ENCODE results near the gene BTN3A1. TPM values are rescaled to one million over a fixed set of nuclear protein-coding genes. Genes with fewer than 3 reads are reported as not detected.
"Not testable (repeated sequence)": the region's sequence is repeated elsewhere in the genome, so short reads cannot be mapped to it uniquely, and the experiment has no call there.

BTN3A1 gene
- polyA plus RNA-seq, 4 donors = 26.7 to 59.2 (median 28.0) TPM

DNA sequence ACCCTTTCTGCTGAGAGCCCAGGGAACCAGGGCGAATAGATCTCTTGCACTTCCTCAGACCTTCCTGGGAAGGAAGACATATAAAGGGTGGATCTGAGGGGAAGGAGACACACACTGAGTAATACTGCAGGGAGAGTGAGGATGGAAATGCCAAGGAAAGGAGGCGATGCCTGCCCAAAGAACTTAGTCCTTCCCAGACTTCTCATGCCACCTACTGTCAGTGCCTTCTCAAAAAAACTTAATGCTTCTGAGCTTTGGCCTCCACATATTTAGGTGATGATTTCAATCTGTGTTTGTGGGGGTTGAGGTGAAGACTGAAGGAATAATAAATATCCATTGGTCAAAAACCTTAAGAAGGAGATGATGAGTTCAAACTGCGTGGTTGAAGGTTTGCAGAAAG lies 9.7 kb downstream of the BTN3A1 start:
- DNase-seq (ENCODE audit: low read depth in 4 of 4, low spot score in 3 of 4) = no peak

DNA sequence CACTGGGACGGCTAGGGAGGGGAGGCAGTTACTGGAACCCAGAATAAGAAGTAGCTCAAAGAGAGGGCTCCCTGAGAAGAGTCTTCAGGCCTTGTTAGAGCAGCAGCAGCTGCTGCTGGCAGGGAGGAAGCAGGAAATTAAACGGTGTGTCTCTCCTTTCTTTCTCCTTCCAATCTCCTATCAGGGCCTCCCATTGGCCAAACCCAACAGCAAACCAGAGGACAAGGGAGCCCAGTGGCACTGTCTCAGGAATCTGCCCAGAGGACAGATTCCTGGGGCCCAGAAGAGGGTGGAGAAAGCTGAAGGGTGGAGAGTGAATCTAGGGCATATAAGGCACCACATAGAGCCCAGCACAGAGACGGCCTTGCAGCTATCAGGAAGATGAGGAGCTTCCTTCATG lies 10.2 kb downstream of the BTN3A1 start:
- DNase-seq (ENCODE audit: low read depth in 4 of 4, low spot score in 3 of 4) = no peak

DNA sequence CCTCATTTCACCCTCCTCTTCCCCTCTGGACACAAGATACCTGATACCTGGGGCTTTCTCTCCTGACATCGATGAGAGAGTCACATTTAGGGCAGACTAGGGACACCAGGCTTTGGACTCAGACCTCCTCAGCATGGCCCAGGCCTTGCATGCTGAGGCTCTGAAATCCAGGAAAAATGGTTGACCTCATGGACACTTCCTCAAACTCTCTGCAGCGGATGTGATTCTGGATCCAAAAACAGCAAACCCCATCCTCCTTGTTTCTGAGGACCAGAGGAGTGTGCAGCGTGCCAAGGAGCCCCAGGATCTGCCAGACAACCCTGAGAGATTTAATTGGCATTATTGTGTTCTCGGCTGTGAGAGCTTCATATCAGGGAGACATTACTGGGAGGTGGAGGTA lies 10.9 kb downstream of the BTN3A1 start:
- no peak for DNase-seq (ENCODE audit: low read depth in 4 of 4, low spot score in 3 of 4)

DNA sequence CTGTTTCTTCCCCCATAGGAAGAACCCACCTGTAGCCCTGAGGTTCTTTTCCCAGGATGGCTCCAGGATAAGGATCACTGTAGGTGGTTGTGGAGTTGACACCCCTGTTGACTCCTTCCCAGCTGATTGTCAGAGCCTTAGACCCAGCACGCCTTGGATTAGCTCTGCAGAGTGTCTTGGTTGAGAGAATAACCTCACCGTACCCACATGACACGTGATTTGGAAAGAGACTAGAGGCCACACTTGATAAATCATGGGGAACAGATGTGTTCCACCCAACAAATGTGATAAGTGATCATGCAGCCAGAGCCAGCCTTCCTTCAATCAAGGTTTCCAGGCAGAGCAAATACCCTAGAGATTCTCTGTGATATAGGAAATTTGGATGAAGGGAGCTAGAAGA lies 12.2 kb downstream of the BTN3A1 start:
- DNase-seq (ENCODE audit: low read depth in 4 of 4, low spot score in 3 of 4) = no peak

DNA sequence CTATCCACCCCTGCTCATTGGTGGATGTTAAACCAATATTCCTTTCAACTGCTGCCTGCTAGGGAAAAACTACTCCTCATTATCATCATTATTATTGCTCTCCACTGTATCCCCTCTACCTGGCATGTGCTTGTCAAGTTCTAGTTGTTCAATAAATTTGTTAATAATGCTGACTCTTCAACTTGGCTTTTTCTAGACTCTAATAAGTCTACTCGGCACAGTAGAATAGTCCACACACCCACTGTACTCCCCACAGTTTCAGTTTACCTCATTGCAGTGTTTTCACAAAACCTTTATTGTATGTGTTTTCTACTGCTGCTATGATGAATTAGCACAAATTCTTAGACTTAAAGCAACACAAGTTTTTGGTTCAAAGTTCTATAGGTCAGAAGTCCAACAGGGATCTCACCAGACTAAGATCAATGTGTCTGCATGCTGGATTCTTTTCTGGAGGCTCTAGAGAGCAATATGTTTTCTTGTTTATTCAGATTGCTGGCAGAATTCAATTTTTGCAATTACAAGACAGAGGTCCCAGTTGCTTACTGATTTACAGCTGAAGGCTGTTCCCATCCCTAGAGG lies 13.1 kb downstream of the BTN3A1 start:
- DNase-seq (ENCODE audit: low read depth in 4 of 4, low spot score in 3 of 4) = no peak

DNA sequence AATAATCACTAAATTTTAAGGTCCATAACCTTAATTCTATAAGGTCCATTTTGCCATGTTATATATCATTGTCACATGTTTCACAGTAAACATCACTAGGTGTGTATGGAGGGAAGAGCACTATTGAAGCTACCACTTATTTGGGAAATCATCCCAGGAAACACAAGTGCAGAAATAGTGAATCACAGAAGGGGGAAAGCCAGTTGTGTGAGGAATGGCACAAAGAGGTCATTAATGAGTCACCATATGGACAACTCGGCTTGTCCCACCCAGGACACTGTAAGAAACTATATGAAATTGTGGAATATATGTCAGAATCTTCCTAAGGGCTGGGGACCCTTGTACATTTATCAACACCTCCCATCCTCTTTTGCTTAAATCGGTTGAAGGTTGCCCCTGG lies 13.7 kb downstream of the BTN3A1 start:
- DNase-seq (ENCODE audit: low read depth in 4 of 4, low spot score in 3 of 4) = no peak

DNA sequence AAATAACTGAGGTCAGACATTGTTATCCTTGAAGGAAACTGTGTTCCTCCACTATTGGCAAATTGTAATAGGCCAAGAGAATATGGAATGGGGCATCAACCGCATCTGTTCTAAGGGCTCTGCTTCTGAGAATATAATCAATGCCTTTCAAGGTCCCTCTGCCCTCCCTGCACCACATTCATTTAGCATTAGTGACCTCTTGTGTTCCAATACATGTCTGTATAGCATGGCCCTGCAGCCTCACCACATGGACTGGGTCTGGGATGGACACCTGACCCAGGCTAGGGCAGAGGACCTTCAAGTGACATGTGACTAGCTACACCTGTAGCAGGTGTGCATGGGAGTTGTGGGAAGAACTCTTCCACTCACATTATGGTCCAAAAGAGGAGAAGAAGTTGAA lies 14.2 kb downstream of the BTN3A1 start:
- DNase-seq (ENCODE audit: low read depth in 4 of 4, low spot score in 3 of 4) = no peak

DNA sequence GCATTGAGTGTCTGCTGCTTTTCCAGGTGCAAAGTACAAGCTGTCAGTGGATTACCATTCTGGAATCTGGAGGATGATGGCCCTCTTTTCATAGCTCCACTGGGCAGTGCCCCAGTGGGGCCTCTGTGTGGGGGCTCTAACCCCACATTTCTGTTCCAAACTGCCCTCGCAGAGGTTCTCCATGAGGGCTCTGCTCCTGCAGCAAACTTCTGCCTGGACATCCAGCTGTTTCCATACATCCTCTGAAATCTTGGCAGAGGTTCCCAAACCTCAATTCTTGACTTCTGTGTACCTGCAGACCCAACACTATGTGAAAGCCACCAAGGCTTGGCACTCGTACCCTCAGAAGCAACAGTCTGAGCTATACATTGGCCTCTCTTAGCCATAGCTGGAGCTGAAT lies 16.0 kb downstream of the BTN3A1 start:
- DNase-seq (ENCODE audit: low read depth in 4 of 4, low spot score in 3 of 4) = not testable (repeated sequence)

DNA sequence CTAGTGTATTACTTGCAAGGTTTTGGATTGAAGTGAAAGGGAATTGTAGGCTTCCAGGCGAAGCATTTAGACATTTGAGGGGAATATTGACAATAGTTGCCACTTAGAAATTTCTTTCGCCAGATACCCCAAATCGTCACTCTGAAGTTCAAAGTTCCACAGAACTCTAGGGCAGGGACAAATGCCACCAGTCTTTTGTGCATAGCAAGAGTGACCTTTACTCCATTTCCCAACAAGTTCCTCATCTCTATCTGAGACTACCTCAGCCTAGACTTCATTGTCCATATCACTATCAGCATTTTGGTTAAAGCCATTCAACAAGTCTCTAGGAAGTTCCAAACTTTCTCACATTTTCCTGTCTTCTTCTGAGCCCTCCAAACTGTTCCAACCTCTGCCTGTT lies 16.7 kb downstream of the BTN3A1 start:
- DNase-seq (ENCODE audit: low read depth in 4 of 4, low spot score in 3 of 4) = not testable (repeated sequence)

DNA sequence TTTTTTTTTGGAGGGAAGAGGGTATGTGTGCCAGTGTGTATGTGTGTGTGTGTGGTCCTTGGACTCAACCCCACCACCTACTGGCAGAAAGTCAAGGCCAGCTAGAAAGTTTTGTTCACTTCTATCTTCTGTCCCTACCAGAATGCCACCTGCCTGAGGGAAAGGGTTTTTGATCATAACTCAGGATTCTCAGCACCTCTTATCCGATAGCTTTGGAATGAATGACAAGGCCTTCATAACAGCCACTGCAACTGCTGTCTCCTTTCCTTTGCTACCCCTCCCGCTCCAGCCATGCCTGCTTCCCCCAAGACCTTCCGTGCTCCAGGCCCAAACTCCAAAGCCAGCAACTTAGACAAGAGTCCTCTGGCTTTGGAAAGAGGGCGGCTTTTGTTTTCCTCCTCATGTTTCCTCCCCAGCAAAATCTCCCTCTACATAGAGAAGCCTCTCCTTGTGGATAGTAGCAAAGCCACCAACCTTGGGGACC lies 18.7 kb downstream of the BTN3A1 start:
- peak in 1 of 4 donors; percentile 48 for DNase-seq (ENCODE audit: low read depth in 4 of 4, low spot score in 3 of 4)

DNA sequence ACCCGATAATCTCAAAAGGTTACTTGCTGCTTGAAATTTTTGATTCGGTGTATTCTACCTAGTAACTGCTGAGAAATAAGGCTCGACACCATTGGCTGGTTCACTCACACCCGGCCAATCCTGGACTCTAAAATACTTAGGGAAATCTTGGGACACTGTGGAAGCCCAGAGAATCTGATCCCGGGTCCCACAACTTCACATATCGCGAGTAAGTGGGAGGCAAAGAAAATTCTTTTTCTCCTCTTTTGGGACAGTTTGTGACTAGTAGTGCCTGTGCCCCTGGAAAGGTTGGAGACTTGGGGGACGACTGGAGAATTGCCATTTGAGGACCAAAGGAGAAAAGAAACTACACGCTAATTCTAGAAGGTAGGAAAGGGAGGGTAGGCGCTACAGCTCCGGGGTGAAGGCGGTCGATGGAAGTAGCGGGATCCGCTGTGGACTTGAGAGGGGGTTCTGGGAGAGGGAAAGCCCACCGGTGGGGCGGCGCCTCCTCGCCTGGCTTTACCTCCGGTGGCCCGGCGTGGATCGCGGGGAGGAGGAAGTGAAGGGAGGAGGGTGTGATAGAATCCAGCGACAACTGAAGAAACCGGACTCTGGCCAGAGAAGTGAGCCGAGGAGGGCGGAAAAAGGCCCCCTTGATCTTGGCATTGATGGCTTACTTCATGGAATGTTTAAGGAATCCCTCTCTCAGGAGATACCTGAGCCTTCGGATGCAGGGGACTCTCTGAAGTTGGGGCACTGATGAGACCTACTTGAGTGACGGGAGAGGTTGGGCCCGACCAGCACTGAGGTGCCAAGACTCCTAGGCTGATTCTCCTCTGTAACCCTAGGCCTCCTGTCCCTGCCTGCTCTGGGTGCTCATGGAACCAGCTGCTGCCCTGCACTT lies 19.4 kb downstream of the BTN3A1 start:
- DNase-seq (ENCODE audit: low read depth in 4 of 4, low spot score in 3 of 4) = peak; percentile 85 to 90 (median 88)

DNA sequence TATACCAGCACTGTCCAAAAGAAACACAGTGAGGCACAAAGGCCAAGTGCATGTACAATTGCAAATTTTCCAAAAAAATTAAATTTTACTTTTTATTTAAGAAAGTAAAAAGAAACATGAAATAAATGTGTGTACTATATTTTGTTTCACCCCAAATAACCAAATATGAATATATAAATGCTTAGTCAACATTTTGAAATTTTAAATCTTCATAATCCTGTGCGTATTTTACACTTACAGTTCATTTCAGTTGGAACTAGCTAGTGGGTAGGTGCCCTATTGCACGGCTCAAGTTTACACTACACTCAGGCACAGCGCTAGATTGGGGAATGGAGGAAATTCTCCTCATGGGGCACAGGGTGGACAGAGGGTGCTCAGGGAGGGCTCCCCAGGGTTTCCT lies 20.3 kb downstream of the BTN3A1 start:
- no peak for DNase-seq (ENCODE audit: low read depth in 4 of 4, low spot score in 3 of 4)

DNA sequence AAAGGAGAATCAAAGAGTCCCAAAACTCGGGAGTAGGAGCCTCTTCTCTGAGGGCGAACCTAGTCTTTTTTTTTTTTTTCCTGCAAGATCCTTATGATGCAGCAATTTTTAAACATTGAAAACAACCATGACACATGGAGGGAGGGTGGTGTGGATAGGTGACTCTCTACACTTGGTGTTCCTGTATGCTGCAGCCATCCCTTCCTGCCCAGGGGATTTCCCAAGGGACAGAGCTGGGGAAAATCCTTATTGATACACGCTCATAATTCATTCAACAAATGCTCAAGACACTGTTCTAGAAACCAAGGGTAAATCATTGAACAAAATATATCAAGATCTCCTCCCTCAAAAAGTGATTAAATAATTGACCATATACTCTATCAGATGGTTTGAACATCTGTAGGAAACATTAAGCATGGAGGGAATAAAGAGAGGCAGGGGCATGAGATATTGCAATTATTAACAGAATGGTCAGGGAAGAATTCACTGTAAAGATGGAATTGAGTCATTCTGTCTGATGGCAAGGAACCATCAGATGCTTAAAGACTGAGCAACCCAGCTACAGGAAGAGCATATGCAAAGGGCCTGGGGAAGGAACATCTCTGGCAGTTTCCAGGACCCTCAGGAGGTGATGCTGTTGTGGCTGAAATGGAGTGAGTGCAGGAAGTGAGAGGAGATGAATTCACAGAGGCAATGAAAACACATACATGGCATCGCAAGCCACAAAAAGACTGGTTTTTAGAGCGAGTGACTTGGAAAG lies 24.8 kb downstream of the BTN3A1 start:
- DNase-seq (ENCODE audit: low read depth in 4 of 4, low spot score in 3 of 4) = no peak

DNA sequence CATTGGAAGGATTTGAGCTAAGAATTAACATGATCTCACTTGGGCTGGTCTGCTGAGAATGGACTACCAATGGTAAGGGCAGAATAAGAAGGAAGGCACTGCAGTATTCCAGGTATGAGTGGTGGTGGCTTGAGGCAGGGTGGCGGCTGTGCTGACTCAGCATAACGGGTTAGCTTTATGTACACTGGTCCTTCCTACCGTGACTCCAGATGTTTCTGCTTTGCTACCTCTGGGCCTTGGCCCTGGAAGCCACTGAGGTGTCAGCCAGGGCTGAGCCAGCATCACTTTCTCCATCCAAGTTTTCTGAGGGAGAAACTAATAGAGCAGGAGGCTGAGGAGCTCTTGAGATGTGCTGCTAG lies 25.4 kb downstream of the BTN3A1 start:
- DNase-seq (ENCODE audit: low read depth in 4 of 4, low spot score in 3 of 4) = no peak

DNA sequence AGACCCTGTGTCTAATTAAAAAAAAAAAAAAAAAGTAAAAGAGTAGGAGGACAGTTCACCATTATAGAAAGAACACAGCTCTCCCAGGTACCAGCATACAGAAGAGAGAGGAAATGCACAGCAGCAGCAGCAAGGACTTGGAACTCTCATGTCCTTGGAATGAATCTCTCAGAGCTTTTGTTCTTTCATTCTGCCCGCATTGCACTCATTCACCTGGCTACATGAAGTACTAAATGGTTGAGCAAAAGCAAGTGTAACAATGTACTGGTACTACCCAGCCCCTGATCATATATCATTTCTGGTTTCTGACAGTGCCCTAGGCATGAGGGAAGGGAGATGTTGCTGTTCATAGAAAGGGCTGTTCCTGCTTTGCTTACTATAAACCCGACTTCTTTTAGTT lies 26.1 kb downstream of the BTN3A1 start:
- no peak for DNase-seq (ENCODE audit: low read depth in 4 of 4, low spot score in 3 of 4)

DNA sequence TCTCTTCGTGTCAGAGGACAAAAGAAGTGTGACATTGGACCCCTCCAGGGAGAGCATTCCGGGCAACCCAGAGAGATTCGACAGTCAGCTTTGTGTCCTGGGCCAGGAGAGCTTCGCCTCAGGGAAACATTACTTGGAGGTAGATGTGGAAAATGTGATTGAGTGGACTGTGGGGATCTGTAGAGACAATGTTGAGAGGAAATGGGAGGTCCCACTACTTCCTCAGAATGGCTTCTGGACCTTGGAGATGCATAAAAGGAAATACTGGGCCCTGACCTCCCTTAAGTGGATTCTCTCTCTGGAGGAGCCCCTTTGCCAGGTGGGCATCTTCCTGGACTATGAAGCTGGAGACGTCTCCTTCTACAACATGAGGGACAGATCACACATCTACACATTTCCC lies 28.7 kb downstream of the BTN3A1 start:
- DNase-seq (ENCODE audit: low read depth in 4 of 4, low spot score in 3 of 4) = no peak

DNA sequence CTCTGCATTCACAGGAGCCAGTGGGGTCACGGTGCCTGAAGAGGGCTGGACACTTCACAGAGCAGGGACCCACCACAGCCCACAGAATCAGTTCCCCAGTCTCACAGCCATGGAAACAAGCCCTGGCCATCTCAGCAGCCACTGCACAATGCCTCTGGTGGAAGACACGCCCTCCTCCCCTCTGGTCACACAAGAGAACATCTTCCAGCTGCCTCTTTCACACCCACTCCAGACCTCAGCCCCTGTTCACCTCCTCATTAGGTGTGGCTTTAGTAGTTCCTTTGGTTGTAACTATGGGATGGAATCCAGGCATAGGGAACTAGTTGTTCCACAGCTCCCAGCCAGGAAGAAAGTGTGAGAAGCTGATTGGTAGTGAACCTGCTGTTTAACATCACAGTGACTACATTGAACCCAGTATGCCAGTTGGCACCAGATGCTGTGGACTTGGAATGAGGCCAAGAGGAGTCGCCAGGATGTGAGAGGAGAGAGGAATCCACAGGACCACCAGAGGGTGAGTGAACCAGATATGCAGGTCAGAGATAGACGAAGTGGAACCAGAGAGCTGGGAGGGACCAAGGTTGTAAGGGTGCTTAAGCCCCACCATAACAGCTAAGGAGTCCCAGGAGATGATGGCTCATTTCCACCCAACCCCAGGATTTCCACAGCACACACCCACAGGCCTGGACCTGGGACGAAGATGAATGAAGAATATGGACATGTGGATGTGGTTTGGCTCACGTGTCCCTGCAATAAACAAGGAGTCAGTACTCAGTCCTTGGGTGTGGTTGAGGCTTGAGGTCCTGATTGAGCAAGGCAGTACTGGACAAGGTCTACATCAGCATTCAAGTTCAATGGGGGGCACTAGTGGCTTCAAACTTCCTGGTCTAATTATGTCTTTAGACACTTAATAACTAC lies 29.4 kb downstream of the BTN3A1 start:
- DNase-seq (ENCODE audit: low read depth in 4 of 4, low spot score in 3 of 4) = no peak

DNA sequence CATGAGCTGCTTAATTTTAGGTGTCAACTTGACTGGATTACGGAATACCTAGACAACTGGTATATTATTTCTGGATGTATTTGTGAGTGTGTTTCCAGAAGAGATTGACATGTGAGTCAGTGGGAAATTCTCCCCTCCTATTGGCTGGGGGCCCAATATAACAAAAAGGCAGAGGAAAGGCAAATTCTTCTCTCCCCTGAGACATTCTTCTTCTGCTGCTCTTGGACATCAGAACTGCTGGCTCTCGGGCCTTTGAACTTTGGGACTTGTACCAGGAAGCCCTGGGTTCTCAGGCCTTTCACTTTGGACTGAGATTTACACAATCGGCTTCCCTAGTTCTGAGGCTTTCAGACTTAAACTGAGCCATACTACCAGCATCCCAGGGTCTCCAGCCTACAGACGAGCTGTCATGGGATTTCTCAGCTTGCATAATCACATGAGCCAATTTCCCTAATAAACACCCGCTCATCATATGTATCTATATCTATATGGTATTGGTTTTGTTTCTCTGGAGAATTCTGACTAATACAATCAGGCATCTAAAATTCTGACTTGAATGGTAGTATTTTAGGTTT lies 30.6 kb downstream of the BTN3A1 start:
- DNase-seq (ENCODE audit: low read depth in 4 of 4, low spot score in 3 of 4) = no peak

DNA sequence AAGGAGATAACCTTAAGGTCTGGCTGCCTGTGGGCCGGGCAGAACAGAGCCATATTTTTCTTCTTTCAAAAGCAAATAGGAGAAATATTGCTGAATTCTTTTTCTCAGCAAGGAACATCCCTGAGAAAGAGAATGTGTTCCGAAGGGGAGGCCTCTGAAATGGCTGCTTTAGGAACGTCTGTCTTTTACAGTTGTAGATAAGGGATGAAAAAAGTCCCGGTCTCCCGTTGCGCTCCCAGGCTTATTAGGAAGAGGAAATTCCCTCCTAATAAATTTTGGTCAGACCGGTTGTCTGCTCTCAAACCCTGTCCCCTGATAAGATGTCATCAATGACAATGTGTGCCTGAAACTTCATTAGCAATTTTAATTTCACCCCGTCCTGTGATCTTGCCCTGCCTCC lies 31.6 kb downstream of the BTN3A1 start:
- DNase-seq (ENCODE audit: low read depth in 4 of 4, low spot score in 3 of 4) = not testable (repeated sequence)

DNA sequence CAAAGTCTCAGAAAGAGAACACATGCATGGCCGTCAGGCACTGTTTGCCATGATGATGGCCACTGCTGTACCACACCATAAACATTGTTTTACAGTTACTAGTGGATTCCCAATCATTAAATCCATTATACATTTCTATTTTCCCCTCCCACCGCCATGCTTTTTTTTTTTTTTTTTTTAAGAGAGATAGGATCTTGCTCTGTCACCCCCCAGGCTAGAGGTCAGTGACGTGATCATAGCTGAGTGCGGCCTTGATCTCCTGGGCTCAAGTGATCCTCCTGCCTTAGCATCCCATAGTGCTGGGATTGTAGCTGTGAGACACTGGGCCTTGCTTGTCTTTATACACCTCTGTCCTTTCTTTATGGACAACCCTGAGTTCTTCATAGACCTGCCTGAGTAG lies 33.9 kb downstream of the BTN3A1 start:
- no peak for DNase-seq (ENCODE audit: low read depth in 4 of 4, low spot score in 3 of 4)
